Activated CD4-positive, alpha-beta T cell treated with anti-CD3 and anti-CD28 coated beads, Interleukin-2, amount 50 U/mL, for 24 hours (primary cell): ENCODE data around the gene EVC.
"Not testable (repeated sequence)": the region's sequence is repeated elsewhere in the genome, so short reads cannot be mapped to it uniquely, and the experiment has no call there.

Source experiments
- DNase-seq, 2 donors: peaks; one replicate each; pipeline ENCODE4 v3.0.0-alpha.2; 2020; ENCODE audit warnings: low read depth in 1 of 2, low spot score in 1 of 2

Gene EVC

GRCh38 chr4:5809216-5809776, 98.3 kb downstream of the EVC start:
- DNase-seq: no peak

- no peak for DNase-seq
Measured at GRCh38 chr4:5810151-5810550, 99.2 kb downstream of the EVC start.

GRCh38 chr4:5810770-5811430, 99.9 kb downstream of the EVC start:
- DNase-seq: no peak

GRCh38 chr4:5812057-5812456, 101.1 kb downstream of the EVC start:
- not testable (repeated sequence) for DNase-seq

GRCh38 chr4:5812506-5813229, 101.7 kb downstream of the EVC start:
- peak in 1 of 2 donors; percentile 13 for DNase-seq

- DNase-seq: no peak
Measured at GRCh38 chr4:5813882-5814255, 102.9 kb downstream of the EVC start.

GRCh38 chr4:5814421-5814820, 103.4 kb downstream of the EVC start:
- DNase-seq: no peak

- DNase-seq: no peak
Measured at GRCh38 chr4:5815641-5816040, 104.6 kb downstream of the EVC start.

- no peak for DNase-seq
Measured at GRCh38 chr4:5816101-5816500, 105.1 kb downstream of the EVC start.

GRCh38 chr4:5816851-5817375, 105.9 kb downstream of the EVC start:
- DNase-seq: no peak

GRCh38 chr4:5821665-5822358, 110.8 kb downstream of the EVC start:
- no peak for DNase-seq

GRCh38 chr4:5822619-5823018, 111.6 kb downstream of the EVC start:
- no peak for DNase-seq

- DNase-seq: no peak
Measured at GRCh38 chr4:5823542-5824211, 112.7 kb downstream of the EVC start.

- DNase-seq: no peak
Measured at GRCh38 chr4:5824227-5824626, 113.2 kb downstream of the EVC start.

- DNase-seq: no peak
Measured at GRCh38 chr4:5824635-5825034, 113.6 kb downstream of the EVC start.

- DNase-seq: no peak
Measured at GRCh38 chr4:5825321-5826041, 114.5 kb downstream of the EVC start.

GRCh38 chr4:5826437-5827107, 115.6 kb downstream of the EVC start:
- DNase-seq: no peak

GRCh38 chr4:5827108-5828004, 116.4 kb downstream of the EVC start:
- no peak for DNase-seq

- no peak for DNase-seq
Measured at GRCh38 chr4:5828005-5828391, 117.0 kb downstream of the EVC start.
